ENCODE measurements around the gene MFAP1. TPM values are rescaled to one million over a fixed set of nuclear protein-coding genes. Genes with fewer than 3 reads are reported as not detected.

MFAP1 gene
- total and polyA plus RNA-seq, 10 donors = 7.9 to 18.8 (median 15.9) TPM

GRCh38 chr15:43779016-43779415 lies 45.5 kb downstream of the MFAP1 start:
- Histone ChIP-seq H3K9me3 (no peaks in the 10 kb centered on the region), H3K36me3 (peaks cover 0 to 4% (median under 1%) of the 10 kb centered on the region in 6 donors), H3K27ac (no peak overlapping the region), H3K4me3 (no peak overlapping the region), H3K4me1 (peaks cover 8 to 32% (median 25%) of the 10 kb centered on the region in 6 donors), H3K27me3 (replicated peaks in 1 of 7) (peaks cover 0 to 4% (median 0%) of the 10 kb centered on the region in 7 donors)
- DNase-seq = no peak
- intact Hi-C loops (cut with DNase I; ENCODE audit: low total_unique reads) = no loop called here
- TF ChIP-seq POLR2AphosphoS5 (IDR thresholded peaks at IDR 0.05) = no peak
- no peak for TF ChIP-seq POLR2A (IDR thresholded peaks at IDR 0.05)
- TF ChIP-seq, protein P1, sequence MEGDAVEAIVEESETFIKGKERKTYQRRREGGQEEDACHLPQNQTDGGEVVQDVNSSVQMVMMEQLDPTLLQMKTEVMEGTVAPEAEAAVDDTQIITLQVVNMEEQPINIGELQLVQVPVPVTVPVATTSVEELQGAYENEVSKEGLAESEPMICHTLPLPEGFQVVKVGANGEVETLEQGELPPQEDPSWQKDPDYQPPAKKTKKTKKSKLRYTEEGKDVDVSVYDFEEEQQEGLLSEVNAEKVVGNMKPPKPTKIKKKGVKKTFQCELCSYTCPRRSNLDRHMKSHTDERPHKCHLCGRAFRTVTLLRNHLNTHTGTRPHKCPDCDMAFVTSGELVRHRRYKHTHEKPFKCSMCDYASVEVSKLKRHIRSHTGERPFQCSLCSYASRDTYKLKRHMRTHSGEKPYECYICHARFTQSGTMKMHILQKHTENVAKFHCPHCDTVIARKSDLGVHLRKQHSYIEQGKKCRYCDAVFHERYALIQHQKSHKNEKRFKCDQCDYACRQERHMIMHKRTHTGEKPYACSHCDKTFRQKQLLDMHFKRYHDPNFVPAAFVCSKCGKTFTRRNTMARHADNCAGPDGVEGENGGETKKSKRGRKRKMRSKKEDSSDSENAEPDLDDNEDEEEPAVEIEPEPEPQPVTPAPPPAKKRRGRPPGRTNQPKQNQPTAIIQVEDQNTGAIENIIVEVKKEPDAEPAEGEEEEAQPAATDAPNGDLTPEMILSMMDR (IDR thresholded peaks at IDR 0.05 in 8 of 11, conservative IDR thresholded peaks at IDR 0.05 in 3 of 11) = no peak
- WGBS, 5 donors = 73 to 87% (median 78%) methylated on average over 1 of the region's 1 CpG

DNA sequence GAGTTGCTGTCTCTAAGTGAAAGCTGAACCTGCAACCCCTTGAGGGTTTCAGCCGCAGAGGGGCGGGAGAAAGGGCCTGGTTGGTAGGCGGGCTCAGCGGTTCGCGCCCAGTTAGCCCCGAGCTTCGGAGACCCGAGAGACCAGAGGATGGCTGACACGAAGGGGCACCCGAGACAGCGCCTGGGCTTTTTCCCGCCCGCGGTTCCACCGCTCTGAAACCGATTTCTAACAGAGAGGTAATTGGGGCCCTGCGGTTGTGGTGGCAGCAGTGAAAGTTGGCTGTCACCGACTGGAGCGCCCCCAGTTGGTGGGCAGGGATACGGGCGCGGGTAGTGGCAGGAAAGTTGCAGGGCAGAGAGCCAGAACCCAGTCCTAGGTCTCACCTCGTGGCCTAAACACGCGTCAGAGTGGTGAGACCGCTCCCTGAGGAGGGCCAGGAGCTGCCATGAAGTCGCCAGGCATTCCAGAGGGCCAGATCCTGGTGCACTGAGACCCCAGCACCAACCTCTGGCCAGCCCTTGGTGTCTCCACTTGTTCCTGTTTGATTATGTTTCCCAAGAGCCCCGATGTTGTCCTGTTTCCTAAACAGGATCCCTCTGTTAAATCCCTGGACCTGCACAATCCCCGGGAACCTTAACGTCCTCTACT lies 47.1 kb downstream of the MFAP1 start:
- Histone ChIP-seq H3K4me3 (peak overlapping the region; percentile 47 to 80 (median 66)), H3K36me3 (peaks cover 0 to 20% (median 16%) of the 10 kb centered on the region in 6 donors), H3K27ac (peak overlapping the region; percentile 83 to 91 (median 86)), H3K27me3 (replicated peaks in 1 of 7) (no peaks in the 10 kb centered on the region), H3K9me3 (no peaks in the 10 kb centered on the region), H3K4me1 (peaks cover 8 to 34% (median 25%) of the 10 kb centered on the region in 6 donors)
- 2 to 3% (median 2%) methylated on average over 27 to 31 of the region's 31 CpGs for WGBS, 5 donors
- TF ChIP-seq, protein P1 (IDR thresholded peaks at IDR 0.05 in 8 of 11, conservative IDR thresholded peaks at IDR 0.05 in 3 of 11) = peak; percentile 50 to 81 (median 77)
- TF ChIP-seq POLR2A (IDR thresholded peaks at IDR 0.05) (no peak), POLR2AphosphoS5 (IDR thresholded peaks at IDR 0.05) (peak; percentile 41 to 66 (median 64))
- intact Hi-C loops (cut with DNase I; ENCODE audit: low total_unique reads) = no loop called here
- DNase-seq = peak; percentile 95

GRCh38 chr15:43776718-43777266 lies 47.7 kb downstream of the MFAP1 start, which contains the start of gene ELL3:
ELL3 (minus strand) TSS chr15:43776966; CDS start chr15:43776901, 65 bp downstream.
- TF ChIP-seq POLR2A (IDR thresholded peaks at IDR 0.05) = no peak
- TF ChIP-seq, protein P1 (IDR thresholded peaks at IDR 0.05 in 8 of 11, conservative IDR thresholded peaks at IDR 0.05 in 3 of 11) = no peak
- peak; percentile 44 to 50 (median 49) for TF ChIP-seq POLR2AphosphoS5 (IDR thresholded peaks at IDR 0.05)
- peak; percentile 95 for DNase-seq
- H3K27me3 ChIP-seq (replicated peaks in 1 of 7) = no peaks in the 10 kb centered on the region
- peaks cover 0 to 26% (median 22%) of the 10 kb centered on the region in 6 donors for H3K36me3 ChIP-seq
- H3K27ac ChIP-seq = peak within 1 kb of the TSS; percentile 83 to 91 (median 86)
- peak within 1 kb of the TSS; percentile 47 to 80 (median 66) for H3K4me3 ChIP-seq
- WGBS, 5 donors = 0 to 1% (median 0%) methylated on average over 19 to 41 of the region's 41 CpGs
- H3K4me1 ChIP-seq = peaks cover 8 to 40% (median 25%) of the 10 kb centered on the region in 6 donors
- intact Hi-C loops (cut with DNase I; ENCODE audit: low total_unique reads) = no loop called here
- H3K9me3 ChIP-seq = no peaks in the 10 kb centered on the region

Measured in spleen (tissue), 11 donors.